ENCODE results near the gene ZNF493.

DNA sequence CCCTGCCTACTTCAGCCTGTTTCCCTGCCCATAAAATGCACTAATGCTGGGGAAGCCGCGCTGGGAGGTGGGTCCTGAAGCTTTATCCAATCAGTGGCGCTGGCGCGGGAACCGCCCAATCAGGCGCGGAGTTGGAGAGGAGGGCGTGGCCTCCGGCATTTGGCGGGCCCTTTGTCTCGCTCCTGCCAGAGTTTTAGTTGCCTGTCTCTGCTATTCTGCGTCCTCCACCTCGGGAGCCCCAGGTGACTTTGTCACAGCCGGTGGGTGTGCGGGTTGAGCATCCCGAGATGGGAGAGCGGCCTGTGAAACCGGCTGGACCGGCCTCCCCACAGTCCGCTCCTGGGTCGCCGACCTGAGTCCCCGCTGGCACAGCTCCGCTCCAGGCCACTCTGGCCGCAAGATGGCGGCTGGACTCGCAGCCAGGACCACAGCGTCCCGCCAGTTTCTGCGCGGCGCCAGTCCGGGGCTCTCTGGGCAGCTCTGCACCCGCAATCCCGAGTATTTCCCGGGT, 77.8 kb downstream of the ZNF493 start:
- TF ChIP-seq, protein P1, sequence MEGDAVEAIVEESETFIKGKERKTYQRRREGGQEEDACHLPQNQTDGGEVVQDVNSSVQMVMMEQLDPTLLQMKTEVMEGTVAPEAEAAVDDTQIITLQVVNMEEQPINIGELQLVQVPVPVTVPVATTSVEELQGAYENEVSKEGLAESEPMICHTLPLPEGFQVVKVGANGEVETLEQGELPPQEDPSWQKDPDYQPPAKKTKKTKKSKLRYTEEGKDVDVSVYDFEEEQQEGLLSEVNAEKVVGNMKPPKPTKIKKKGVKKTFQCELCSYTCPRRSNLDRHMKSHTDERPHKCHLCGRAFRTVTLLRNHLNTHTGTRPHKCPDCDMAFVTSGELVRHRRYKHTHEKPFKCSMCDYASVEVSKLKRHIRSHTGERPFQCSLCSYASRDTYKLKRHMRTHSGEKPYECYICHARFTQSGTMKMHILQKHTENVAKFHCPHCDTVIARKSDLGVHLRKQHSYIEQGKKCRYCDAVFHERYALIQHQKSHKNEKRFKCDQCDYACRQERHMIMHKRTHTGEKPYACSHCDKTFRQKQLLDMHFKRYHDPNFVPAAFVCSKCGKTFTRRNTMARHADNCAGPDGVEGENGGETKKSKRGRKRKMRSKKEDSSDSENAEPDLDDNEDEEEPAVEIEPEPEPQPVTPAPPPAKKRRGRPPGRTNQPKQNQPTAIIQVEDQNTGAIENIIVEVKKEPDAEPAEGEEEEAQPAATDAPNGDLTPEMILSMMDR (IDR thresholded peaks at IDR 0.05) = no peak
- no peak for TF ChIP-seq POLR2A (IDR thresholded peaks at IDR 0.05)

All from breast epithelium (tissue), 3 donors.